ENCODE measurements around the gene SKIL.

SKIL gene

DNA sequence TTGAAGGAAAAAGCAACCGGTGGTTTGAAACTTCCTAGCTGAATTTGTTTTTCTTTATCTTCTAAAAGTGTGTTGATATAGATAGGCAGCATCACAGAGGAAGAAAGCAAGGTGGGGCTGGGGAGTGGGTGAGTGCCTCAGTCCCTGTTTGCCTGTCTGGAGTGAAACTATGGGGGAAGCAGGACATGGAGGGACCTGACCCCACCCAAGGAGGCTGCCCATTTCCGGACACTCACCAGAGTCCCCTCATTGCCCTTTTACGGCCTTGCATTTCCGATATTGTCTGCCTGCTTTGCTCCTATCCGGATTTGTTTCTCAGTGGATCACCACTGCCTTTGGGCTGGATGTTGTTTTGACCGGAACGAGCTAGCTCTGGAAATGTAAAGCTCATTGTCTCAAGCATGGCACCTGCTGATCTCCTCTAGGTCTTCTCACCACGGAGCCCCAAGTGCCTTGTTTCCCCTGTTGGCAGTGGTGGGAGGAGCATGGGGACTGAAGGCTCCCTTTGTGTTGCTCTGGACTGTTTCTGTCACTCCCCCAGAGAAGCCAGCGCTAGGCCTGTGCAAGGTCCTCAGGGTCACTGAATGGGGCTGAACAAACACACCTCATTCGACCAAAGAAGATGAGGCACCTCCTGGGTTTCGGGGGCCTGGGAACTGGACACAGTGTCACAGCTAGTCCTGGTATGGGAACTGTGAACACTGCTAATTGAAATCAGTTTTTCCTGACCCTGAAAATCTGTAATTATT lies 68.2 kb downstream of the SKIL start:
- no peak overlapping the region for H3K4me3 Mint-ChIP-seq
- H3K27me3 Mint-ChIP-seq, result peaks cover 44% of the 10 kb centered on the region
- H3K9me3 Mint-ChIP-seq, result no peaks in the 10 kb centered on the region
- CTCF ChIA-PET, result no interaction called here
- peaks cover 17% of the 10 kb centered on the region for H3K4me1 Mint-ChIP-seq
- DNase-seq, result no peak
- H3K27ac Mint-ChIP-seq, result no peak overlapping the region
- no peaks in the 10 kb centered on the region for H3K36me3 Mint-ChIP-seq

GRCh38 chr3:170426240-170426797 lies 68.8 kb downstream of the SKIL start:
- DNase-seq, result no peak
- Mint-ChIP-seq H3K27me3 (peaks cover 37% of the 10 kb centered on the region), H3K4me3 (no peak overlapping the region), H3K36me3 (no peaks in the 10 kb centered on the region), H3K4me1 (peaks cover 17% of the 10 kb centered on the region), H3K27ac (no peak overlapping the region), H3K9me3 (no peaks in the 10 kb centered on the region)
- CTCF ChIA-PET, result no interaction called here

GRCh38 chr3:170428095-170428494 lies 70.6 kb downstream of the SKIL start:
- H3K27ac Mint-ChIP-seq, result no peak overlapping the region
- no peak for DNase-seq
- peaks cover 36% of the 10 kb centered on the region for H3K27me3 Mint-ChIP-seq
- H3K36me3 Mint-ChIP-seq, result no peaks in the 10 kb centered on the region
- CTCF ChIA-PET, result interaction anchor here (0.5 kb wide), 1 partner anchor 62 kb away, joined by 3 read pairs; no protein-coding TSS in a partner anchor
- H3K4me1 Mint-ChIP-seq, result peaks cover 17% of the 10 kb centered on the region
- no peak overlapping the region for H3K4me3 Mint-ChIP-seq
- no peaks in the 10 kb centered on the region for H3K9me3 Mint-ChIP-seq

GRCh38 chr3:170429050-170429449 lies 71.5 kb downstream of the SKIL start:
- no peak for DNase-seq
- Mint-ChIP-seq H3K4me1 (peaks cover 17% of the 10 kb centered on the region), H3K27ac (no peak overlapping the region), H3K27me3 (peaks cover 35% of the 10 kb centered on the region), H3K9me3 (no peaks in the 10 kb centered on the region), H3K4me3 (no peak overlapping the region), H3K36me3 (no peaks in the 10 kb centered on the region)
- CTCF ChIA-PET, result no interaction called here

GRCh38 chr3:170431054-170431453 lies 73.5 kb downstream of the SKIL start:
- Mint-ChIP-seq H3K4me1 (peaks cover 17% of the 10 kb centered on the region), H3K27me3 (peaks cover 18% of the 10 kb centered on the region), H3K9me3 (no peaks in the 10 kb centered on the region), H3K36me3 (no peaks in the 10 kb centered on the region), H3K27ac (no peak overlapping the region), H3K4me3 (no peak overlapping the region)
- CTCF ChIA-PET, result interaction anchor here (1.0 to 1.2 kb wide), 3 partner anchors 17 to 382 kb away, joined by 3 to 4 read pairs (median 3); no protein-coding TSS in a partner anchor
- no peak for DNase-seq

GRCh38 chr3:170432416-170432815 lies 74.9 kb downstream of the SKIL start:
- peaks cover 17% of the 10 kb centered on the region for H3K4me1 Mint-ChIP-seq
- CTCF ChIA-PET, result interaction anchor here (1.1 kb wide), 1 partner anchor 15 kb away, joined by 3 read pairs; no protein-coding TSS in a partner anchor
- H3K27ac Mint-ChIP-seq, result no peak overlapping the region
- DNase-seq, result no peak
- peaks cover 22% of the 10 kb centered on the region for H3K27me3 Mint-ChIP-seq
- no peak overlapping the region for H3K4me3 Mint-ChIP-seq
- no peaks in the 10 kb centered on the region for H3K36me3 Mint-ChIP-seq
- no peaks in the 10 kb centered on the region for H3K9me3 Mint-ChIP-seq

DNA sequence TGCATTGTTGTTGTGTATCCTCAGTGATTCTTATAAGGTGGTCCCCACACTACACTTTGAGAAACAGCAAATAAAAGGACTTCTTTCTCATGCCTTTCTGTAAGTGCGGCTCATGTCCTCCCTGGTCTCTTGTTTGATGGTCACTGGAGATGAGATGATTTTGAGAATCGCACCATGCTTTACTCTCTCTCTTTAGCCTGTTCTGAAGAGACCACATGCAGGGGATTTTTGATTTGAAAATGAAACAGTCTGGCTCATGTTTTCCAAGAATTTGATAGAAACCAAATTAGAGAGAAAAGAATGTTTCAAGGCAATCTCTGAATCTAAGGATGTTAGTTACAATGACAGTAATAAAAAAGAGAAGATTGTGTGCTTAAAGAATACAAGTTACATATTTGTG lies 79.2 kb downstream of the SKIL start:
- no peak overlapping the region for H3K4me3 Mint-ChIP-seq
- DNase-seq, result no peak
- H3K4me1 Mint-ChIP-seq, result no peaks in the 10 kb centered on the region
- H3K27me3 Mint-ChIP-seq, result peaks cover 37% of the 10 kb centered on the region
- no peak overlapping the region for H3K27ac Mint-ChIP-seq
- CTCF ChIA-PET, result no interaction called here
- no peaks in the 10 kb centered on the region for H3K36me3 Mint-ChIP-seq
- H3K9me3 Mint-ChIP-seq, result no peaks in the 10 kb centered on the region

GRCh38 chr3:170437176-170437575 lies 79.7 kb downstream of the SKIL start:
- H3K4me3 Mint-ChIP-seq, result no peak overlapping the region
- no peaks in the 10 kb centered on the region for H3K9me3 Mint-ChIP-seq
- CTCF ChIA-PET, result no interaction called here
- peaks cover 39% of the 10 kb centered on the region for H3K27me3 Mint-ChIP-seq
- no peak for DNase-seq
- H3K27ac Mint-ChIP-seq, result no peak overlapping the region
- H3K36me3 Mint-ChIP-seq, result no peaks in the 10 kb centered on the region
- H3K4me1 Mint-ChIP-seq, result no peaks in the 10 kb centered on the region

GRCh38 chr3:170437696-170438407 lies 80.3 kb downstream of the SKIL start:
- Mint-ChIP-seq H3K27ac (no peak overlapping the region), H3K36me3 (no peaks in the 10 kb centered on the region), H3K4me1 (no peaks in the 10 kb centered on the region), H3K9me3 (no peaks in the 10 kb centered on the region), H3K27me3 (peaks cover 40% of the 10 kb centered on the region), H3K4me3 (no peak overlapping the region)
- no peak for DNase-seq
- CTCF ChIA-PET, result no interaction called here

DNA sequence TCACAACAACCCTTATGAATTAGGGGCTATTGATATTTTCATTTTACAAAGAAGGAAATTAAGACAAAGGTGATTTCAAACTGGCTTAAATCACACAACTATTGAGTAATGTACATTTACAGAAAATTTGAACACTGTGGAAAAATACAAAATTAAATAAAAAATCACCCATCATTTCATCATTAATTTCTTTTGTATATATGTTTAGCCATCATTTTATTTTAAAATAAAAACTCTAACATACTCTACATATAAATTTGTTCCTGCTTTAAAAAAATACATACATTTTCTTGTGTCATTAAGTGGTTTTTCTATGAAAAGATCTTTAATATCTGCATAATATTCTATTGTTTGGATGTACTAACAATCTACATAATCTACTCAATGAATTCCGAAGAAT lies 81.3 kb downstream of the SKIL start:
- no peak for DNase-seq
- CTCF ChIA-PET, result no interaction called here
- H3K36me3 Mint-ChIP-seq, result no peaks in the 10 kb centered on the region
- H3K4me3 Mint-ChIP-seq, result no peak overlapping the region
- no peak overlapping the region for H3K27ac Mint-ChIP-seq
- H3K9me3 Mint-ChIP-seq, result no peaks in the 10 kb centered on the region
- H3K4me1 Mint-ChIP-seq, result no peaks in the 10 kb centered on the region
- peaks cover 40% of the 10 kb centered on the region for H3K27me3 Mint-ChIP-seq

GRCh38 chr3:170440344-170440743 lies 82.8 kb downstream of the SKIL start:
- no peak overlapping the region for H3K27ac Mint-ChIP-seq
- no peak overlapping the region for H3K4me3 Mint-ChIP-seq
- H3K27me3 Mint-ChIP-seq, result peaks cover 40% of the 10 kb centered on the region
- no peak for DNase-seq
- no peaks in the 10 kb centered on the region for H3K4me1 Mint-ChIP-seq
- CTCF ChIA-PET, result interaction anchor here (1.0 kb wide), 1 partner anchor 12 kb away, joined by 4 read pairs; no protein-coding TSS in a partner anchor
- H3K9me3 Mint-ChIP-seq, result no peaks in the 10 kb centered on the region
- H3K36me3 Mint-ChIP-seq, result no peaks in the 10 kb centered on the region

GRCh38 chr3:170441412-170441811 lies 83.9 kb downstream of the SKIL start:
- CTCF ChIA-PET, result no interaction called here
- no peaks in the 10 kb centered on the region for H3K9me3 Mint-ChIP-seq
- H3K36me3 Mint-ChIP-seq, result no peaks in the 10 kb centered on the region
- H3K4me1 Mint-ChIP-seq, result no peaks in the 10 kb centered on the region
- no peak for DNase-seq
- H3K27me3 Mint-ChIP-seq, result peaks cover 40% of the 10 kb centered on the region
- H3K27ac Mint-ChIP-seq, result no peak overlapping the region
- H3K4me3 Mint-ChIP-seq, result no peak overlapping the region

GRCh38 chr3:170442947-170443346 lies 85.4 kb downstream of the SKIL start:
- Mint-ChIP-seq H3K27me3 (peaks cover 30% of the 10 kb centered on the region), H3K4me1 (no peaks in the 10 kb centered on the region), H3K36me3 (no peaks in the 10 kb centered on the region), H3K4me3 (no peak overlapping the region), H3K27ac (no peak overlapping the region), H3K9me3 (no peaks in the 10 kb centered on the region)
- DNase-seq, result no peak
- CTCF ChIA-PET, result no interaction called here

GRCh38 chr3:170443457-170443856 lies 85.9 kb downstream of the SKIL start:
- no peaks in the 10 kb centered on the region for H3K9me3 Mint-ChIP-seq
- CTCF ChIA-PET, result no interaction called here

More at GRCh38 chr3:170443457-170443856, 85.9 kb downstream of the SKIL start:
- Mint-ChIP-seq H3K27ac (no peak overlapping the region), H3K27me3 (peaks cover 25% of the 10 kb centered on the region), H3K36me3 (no peaks in the 10 kb centered on the region), H3K4me1 (no peaks in the 10 kb centered on the region), H3K4me3 (no peak overlapping the region)
- no peak for DNase-seq

All from activated naive CD4-positive, alpha-beta T cell treated with anti-CD3 and anti-CD28 coated beads, Interleukin-2, amount 10 ng/mL, durations not matched to agents 7 days and 5 days (primary cell).